ENCODE measurements around the gene GRB14. TPM values are rescaled to one million over a fixed set of nuclear protein-coding genes. Genes with fewer than 3 reads are reported as not detected.
"Not testable (repeated sequence)": the region's sequence is repeated elsewhere in the genome, so short reads cannot be mapped to it uniquely, and the experiment has no call there.

The GRB14 gene
- total RNA-seq, 1 donor from 2014 or later: 21.7 TPM

GRCh38 chr2:164496881-164497280 is 124.4 kb downstream of the GRB14 start:
- DNase-seq (ENCODE audit: low spot score): no peak

DNA sequence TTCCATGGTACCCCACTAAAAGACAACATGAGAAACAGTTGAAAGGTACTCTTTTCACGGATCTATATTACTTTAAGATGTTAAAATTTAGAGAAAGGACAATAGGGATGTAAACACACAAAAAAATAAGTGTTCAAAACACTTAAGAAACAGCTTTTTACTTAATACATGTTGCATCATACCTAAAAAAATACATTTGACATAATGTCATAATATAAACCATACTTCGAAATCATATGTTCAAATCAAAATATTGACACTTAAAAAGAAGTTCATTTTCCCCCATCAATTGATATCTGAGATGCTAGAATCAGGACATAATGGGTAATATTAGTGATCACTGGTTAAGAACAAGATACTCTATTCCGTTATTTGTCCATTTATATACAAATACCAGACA is 124.9 kb downstream of the GRB14 start:
- DNase-seq (ENCODE audit: low spot score): no peak

DNA sequence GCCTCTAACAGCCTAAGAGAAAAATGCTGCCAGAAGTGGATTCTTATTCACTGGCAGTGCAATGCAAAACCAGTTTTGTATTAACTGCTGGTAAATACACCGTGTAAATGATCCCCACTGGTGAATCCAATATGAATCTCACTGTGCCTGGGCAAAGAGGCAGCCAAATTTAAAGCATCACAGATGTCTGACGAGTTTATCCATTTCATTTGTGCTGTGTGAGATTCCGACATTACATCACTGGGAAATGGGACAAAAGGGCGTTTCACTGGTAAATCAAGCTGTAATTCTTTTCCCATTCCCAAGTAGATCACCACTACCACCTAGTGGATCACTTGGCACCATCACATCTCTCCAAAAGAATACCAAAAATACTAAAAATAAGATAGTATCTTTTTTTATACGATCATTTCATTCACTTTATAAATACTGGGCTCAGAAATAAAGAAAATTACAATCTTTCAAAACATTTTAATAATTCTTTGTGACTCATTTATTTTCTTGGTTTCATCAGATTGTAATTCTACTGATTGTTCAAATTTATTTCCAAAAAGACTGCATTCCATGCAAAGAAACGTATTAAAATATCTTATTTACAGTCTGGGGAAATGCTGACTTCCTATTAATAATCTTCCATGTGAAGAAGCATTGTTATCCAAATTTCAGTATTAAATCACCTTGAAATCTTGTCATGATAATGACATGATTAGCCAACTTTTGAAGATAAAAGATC is 125.6 kb downstream of the GRB14 start:
- DNase-seq (ENCODE audit: low spot score): no peak

DNA sequence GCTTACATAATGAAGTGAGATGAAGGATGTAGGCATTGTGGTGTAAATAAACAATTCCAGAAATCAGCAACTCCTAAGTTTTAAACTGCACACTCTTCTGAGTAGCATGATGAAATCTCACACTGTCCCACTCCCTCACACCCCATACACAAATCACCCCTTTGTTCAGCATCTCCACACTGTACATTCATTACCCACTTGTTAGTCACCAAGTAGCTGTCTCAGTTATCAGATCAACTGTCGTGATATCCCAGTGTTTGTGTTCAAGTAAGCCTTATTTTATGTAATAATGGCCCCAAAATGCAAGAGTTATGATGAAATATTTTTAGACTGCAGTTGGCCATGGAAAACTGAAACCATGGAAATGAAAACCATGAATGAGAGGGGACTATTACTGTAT is 135.7 kb downstream of the GRB14 start:
- DNase-seq (ENCODE audit: low spot score): no peak

- no peak for DNase-seq (ENCODE audit: low spot score)
Measured at GRCh38 chr2:164479460-164479859, 141.8 kb downstream of the GRB14 start.

DNA sequence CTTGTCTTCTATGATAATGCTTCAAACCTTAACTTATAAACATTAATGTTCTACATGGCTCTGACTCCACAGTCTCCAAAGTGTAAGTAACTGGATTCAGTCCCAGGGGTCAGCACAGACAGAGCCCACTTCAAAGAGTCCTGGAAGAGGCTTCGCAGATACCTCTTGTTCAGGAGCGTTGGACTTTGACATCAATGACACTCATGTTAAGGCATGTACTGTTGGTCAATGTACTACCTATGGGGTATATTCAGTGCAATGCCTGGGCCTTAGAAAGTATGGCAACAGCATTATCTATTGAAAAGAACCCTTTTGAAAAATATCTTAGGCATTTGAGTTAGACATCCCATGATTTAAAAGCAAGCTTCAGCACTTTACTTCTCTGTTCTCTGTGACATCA is 143.1 kb downstream of the GRB14 start:
- DNase-seq (ENCODE audit: low spot score): no peak

DNA sequence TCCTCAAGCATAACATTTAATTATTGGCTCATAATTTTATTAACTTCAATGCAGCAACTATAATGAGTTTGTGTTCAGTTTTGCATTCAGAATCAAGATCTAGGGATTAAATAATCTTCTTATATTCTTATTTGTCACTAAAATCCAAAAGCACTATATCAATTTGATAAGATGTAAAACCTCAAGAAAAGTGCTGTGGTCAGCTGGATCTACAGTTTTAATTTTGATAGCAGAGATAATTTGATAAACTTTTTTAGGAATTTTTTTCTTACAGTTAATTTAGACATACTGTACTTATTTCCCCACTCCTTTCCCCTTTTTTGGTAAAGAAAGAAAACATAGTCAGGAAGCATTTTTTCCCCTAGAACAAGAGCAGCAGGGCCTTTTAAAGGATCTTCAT is 146.4 kb downstream of the GRB14 start:
- DNase-seq (ENCODE audit: low spot score): no peak

DNA sequence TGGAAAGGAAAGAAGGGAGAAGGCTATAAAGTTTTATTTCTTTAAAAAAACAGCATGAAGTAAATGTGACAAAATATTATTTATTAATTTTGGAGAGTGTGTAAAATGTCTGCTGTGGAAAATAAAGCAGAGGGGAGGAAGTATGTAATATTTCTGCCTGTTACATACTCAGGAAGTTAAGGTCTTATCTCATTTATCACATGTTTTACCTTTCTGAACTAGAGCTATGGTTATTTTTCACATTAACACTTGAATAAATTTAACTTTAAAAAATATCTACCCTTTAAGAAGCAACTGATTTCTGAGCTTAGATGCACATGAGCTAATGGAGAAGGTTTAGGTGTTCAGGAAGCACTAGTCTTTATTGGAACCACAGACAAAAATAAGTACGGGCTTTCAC is 148.3 kb downstream of the GRB14 start:
- no peak for DNase-seq (ENCODE audit: low spot score)

DNA sequence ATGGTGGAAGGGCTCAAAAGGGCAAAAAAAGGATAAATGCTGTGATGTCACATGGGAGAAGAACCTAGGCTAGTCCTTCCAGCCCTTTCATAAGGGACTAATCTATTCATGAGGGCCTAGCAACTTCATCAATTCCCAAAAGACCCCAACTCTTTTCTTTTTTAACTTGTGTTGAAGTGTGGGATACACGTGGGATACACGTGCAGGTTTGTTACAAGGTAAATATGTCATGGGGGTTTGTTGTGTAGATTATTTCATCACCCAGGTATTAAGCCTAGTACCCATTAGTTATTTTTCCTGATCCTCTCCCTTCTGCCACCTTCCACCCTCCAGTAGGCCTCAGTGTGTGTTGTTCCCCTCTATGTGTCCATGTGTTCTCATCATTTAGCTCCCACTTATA is 156.2 kb downstream of the GRB14 start:
- DNase-seq (ENCODE audit: low spot score): not testable (repeated sequence)

GRCh38 chr2:164464376-164464775 is 156.9 kb downstream of the GRB14 start:
- no peak for DNase-seq (ENCODE audit: low spot score)

DNA sequence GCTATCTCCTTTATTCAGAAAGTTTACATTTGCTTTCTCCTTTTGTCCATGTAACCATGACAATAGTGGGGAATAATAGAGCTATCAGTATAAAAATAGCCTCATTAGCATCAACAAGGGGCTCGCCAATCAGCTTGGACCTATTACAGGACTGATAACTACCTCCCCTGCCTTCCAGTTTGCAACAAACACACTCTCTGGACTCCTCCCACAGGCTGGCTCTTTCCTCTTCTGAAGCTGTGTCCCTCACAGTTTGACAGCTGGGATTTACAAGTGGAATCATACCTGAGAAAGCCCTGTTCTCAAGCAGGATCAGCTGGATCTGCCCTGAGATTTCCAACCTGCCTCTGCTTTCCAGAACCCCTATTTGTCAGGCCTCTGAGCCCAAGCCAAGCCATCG is 162.5 kb downstream of the GRB14 start:
- DNase-seq (ENCODE audit: low spot score): no peak

DNA sequence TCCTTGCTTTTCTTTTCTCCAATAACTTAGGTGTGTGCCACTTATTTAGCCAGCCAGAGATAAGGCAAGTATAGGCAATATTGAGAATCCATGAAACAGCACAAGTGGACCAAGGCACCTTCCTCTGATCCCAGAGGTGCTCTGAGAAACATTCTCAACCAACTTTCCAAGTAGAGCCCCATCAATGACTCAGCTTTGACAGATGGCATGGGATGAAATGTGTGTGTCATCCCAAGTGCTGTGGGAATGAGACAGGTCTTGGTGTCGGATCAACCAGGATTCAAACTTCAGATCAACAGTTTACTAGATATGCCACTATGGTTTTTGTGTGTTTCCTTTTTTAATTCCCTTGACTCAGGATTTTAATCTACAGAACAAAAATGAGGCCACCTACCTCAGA is 164.0 kb downstream of the GRB14 start:
- no peak for DNase-seq (ENCODE audit: low spot score)

DNA sequence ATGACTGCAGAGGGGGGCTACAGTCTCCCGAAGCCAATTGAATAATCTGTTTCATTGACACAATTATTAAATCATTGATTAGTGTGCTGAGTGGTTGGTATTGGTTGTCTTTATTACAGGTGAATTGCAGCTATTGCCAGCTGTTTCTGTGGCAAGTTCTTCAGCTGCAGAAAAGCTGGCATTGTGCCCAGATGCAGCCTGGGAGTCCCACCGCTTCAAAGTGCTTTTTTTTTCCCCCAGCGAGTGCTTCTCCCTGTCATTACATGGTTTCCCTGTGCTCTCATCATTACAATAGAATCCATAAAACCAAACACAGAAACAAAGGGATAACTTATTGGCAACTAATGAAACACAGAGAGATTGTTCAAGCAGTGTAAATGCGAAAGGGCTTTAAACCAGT is 164.7 kb downstream of the GRB14 start:
- no peak for DNase-seq (ENCODE audit: low spot score)

DNA sequence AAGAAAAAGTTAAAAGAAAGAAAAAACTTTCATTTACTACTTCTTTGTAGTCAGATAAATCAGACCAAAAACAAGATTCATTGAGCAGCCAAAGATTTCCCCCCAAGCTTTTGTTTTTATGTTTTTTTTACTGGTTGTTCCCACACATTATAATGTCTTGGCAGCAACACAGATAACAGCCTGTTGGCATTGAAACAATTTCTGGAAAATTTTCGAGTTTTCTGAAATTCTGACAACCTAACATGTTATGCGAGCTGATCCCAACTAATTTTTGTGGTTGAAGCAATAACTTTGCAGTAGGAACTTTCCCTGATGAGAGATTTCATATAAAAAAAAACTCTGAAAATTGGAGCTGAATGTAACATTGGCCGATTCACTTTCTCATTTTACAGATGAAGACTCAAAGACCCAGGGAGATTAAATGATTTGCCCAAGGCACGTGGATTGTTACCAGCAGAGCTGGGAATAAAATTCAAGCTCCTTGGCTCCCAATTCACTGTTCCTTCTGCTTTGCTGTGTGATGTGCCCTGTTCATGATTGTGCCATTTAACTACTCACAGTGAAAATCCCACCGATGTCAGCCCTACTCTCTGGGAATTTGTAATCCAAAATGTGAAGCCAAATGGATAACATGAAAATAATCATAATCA is 167.5 kb downstream of the GRB14 start:
- DNase-seq (ENCODE audit: low spot score): no peak

DNA sequence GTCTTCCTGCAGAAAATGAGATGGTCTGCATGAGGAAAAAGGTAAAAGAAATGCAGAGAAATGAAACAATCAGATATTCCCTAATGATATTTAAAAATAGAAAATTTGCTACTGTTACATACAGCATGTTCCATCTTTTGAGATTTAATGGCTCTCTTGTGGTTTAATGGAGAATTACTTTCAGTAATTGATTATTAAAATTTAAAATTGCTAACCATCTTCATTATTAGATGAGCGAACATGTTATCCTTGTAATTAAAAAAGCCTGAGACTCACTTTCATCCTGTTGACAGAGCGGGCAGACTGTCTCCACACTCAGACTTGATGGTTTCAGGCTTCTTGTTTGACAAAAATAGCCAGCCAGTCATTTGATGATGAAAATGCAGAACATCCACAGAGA is 171.0 kb downstream of the GRB14 start:
- no peak for DNase-seq (ENCODE audit: low spot score)

DNA sequence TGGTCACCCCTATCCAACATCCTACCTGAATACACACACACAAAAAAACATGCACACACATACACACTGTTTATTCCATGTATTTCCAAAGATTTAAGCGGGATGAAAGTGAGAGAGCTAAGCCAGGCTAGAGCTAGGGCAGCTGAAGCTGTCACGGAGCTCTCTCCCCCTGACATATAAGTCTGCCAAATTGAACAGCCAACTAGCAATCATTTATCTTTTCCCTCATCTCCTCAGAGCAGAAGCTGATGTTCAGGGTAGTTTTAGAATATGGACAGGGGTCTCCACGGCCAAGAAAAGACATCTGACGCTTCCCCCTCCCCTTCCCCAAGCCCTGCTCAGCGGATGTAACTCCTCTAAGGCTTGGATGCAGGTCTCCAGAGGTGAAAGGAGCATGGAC is 171.6 kb downstream of the GRB14 start:
- no peak for DNase-seq (ENCODE audit: low spot score)

DNA sequence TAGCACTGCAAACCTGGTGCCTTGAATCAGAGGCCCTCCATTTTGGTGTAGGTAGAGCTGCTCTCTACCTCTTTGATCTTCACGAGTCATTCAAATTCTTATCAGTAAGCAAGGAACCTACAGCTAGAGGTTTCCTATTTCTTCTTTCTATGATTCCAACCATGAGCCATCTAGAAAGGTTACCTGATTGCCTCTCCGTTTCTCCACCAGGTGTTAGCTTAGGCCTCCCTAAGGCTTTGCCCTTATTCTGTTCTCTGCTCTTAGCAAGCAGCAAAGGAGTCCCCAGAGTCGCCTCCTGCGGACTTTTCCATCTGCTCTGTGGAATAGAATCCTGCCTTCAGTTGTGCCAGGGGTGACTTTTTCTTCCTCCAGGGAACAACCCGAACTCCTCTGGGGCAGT is 173.6 kb downstream of the GRB14 start:
- no peak for DNase-seq (ENCODE audit: low spot score)

Other genes with a start within 250 kb of the GRB14 start
- gene COBLL1, start 220.3 kb upstream of the GRB14 start, total RNA-seq: 85.9 TPM